DMS 273 treated with DMSO at 0.1 percent for 48 hours (cell line): ENCODE data around the gene FBN1.

Experiments
- DNase-seq: peaks from one replicate; lab custom pipeline; 2025; lab: John Stamatoyannopoulos, UW

FBN1 gene

GRCh38 chr15:48553559-48553958, 92.0 kb downstream of the FBN1 start:
- no peak for DNase-seq

- no peak for DNase-seq
Measured at GRCh38 chr15:48550822-48551525, 94.5 kb downstream of the FBN1 start.

- DNase-seq = no peak
Measured at GRCh38 chr15:48548455-48548854, 97.1 kb downstream of the FBN1 start.

- no peak for DNase-seq
Measured at GRCh38 chr15:48547286-48547685, 98.2 kb downstream of the FBN1 start.

- DNase-seq = no peak
Measured at GRCh38 chr15:48546296-48546695, 99.2 kb downstream of the FBN1 start.

- DNase-seq = no peak
Measured at GRCh38 chr15:48544778-48545177, 100.7 kb downstream of the FBN1 start.

- DNase-seq = no peak
Measured at GRCh38 chr15:48541341-48542278, 103.9 kb downstream of the FBN1 start.

- DNase-seq = no peak
Measured at GRCh38 chr15:48540756-48541155, 104.8 kb downstream of the FBN1 start.

GRCh38 chr15:48538941-48539340, 106.6 kb downstream of the FBN1 start:
- DNase-seq = no peak

GRCh38 chr15:48537271-48538113, 108.0 kb downstream of the FBN1 start:
- no peak for DNase-seq

- no peak for DNase-seq
Measured at GRCh38 chr15:48536681-48537091, 108.8 kb downstream of the FBN1 start.

- DNase-seq = no peak
Measured at GRCh38 chr15:48533982-48534381, 111.5 kb downstream of the FBN1 start.

- DNase-seq = no peak
Measured at GRCh38 chr15:48532946-48533345, 112.6 kb downstream of the FBN1 start.

- DNase-seq = no peak
Measured at GRCh38 chr15:48530528-48530927, 115.0 kb downstream of the FBN1 start.

- no peak for DNase-seq
Measured at GRCh38 chr15:48528921-48529320, 116.6 kb downstream of the FBN1 start.

- no peak for DNase-seq
Measured at GRCh38 chr15:48527517-48527916, 118.0 kb downstream of the FBN1 start.

GRCh38 chr15:48522911-48523310, 122.6 kb downstream of the FBN1 start:
- no peak for DNase-seq

GRCh38 chr15:48522123-48522522, 123.4 kb downstream of the FBN1 start:
- DNase-seq = no peak

GRCh38 chr15:48520376-48521155, 124.9 kb downstream of the FBN1 start:
- no peak for DNase-seq

GRCh38 chr15:48516121-48516520, 129.4 kb downstream of the FBN1 start:
- no peak for DNase-seq

GRCh38 chr15:48515500-48515899, 130.0 kb downstream of the FBN1 start:
- DNase-seq = no peak
